Activated CD4-positive, alpha-beta T cell treated with anti-CD3 and anti-CD28 coated beads, Interleukin-2, amount 10 ng/mL, durations not matched to agents 7 days and 5 days (primary cell): ENCODE results near the gene CHAT. TPM values are rescaled to one million over a fixed set of nuclear protein-coding genes. Genes with fewer than 3 reads are reported as not detected.

ENCODE experiments used
- CTCF ChIA-PET: fragments of 350-600 bp; sonication (Branson Sonifier 250); formaldehyde crosslinking; loops from one replicate; lab custom pipeline; 2021; ENCODE audit warnings: antibody characterized with exemption; lab: Charles Lee
- POLR2A ChIA-PET: fragments of 350-600 bp; sonication (Branson Sonifier 250); formaldehyde crosslinking; loops from one replicate; lab custom pipeline; 2021; ENCODE audit warnings: antibody characterized with exemption; lab: Charles Lee
- DNase-seq: peaks from one replicate; pipeline ENCODE4 v3.0.0-alpha.2; 2020
- H3K27ac Mint-ChIP-seq: one replicate; pipeline ENCODE4 v1.8.0; 2021; ENCODE audit warnings: mild to moderate bottlenecking, moderate library complexity, mixed read lengths
- H3K27me3 Mint-ChIP-seq: one replicate; pipeline ENCODE4 v1.8.0; 2021; ENCODE audit warnings: mixed read lengths
- H3K36me3 Mint-ChIP-seq: one replicate; pipeline ENCODE4 v1.8.0; 2021; ENCODE audit warnings: low read depth, mixed read lengths
- H3K4me1 Mint-ChIP-seq: one replicate; pipeline ENCODE4 v1.8.0; 2021; ENCODE audit warnings: mixed read lengths
- H3K4me3 Mint-ChIP-seq: one replicate; pipeline ENCODE4 v1.8.0; 2021; ENCODE audit warnings: mild to moderate bottlenecking, moderate library complexity, mixed read lengths
- H3K9me3 Mint-ChIP-seq: one replicate; pipeline ENCODE4 v1.8.0; 2021; ENCODE audit warnings: mixed read lengths
- total RNA-seq, 2 experiments: library from RNA; stranded (reverse); gene quantifications; one replicate each; pipeline ENCODE4 v1.2.3, GENCODE V29; 2021

Gene CHAT
- total RNA-seq, 2 experiments from 2014 or later: not detected

DNA sequence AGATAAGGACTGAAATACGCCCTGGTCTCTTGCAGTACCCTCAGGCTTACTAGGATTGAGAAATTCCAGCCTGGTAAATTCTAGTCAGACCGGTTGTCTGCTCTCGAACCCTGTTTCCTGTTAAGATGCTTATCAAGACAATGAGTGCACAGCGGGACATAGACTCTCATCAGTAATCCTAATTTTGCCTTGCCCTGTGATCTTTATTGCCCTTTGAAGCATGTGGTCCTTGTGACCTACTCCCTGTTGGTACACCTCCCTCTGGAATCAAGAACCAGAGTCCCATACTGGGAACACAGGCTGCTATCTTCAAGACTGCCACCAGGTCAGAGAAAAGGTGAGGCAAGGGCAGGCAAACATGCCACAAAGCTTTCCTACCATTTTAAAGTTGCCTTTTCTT, 72.8 kb downstream of the CHAT start:
- no peaks in the 10 kb centered on the region for H3K9me3 Mint-ChIP-seq
- peaks cover 53% of the 10 kb centered on the region for H3K27me3 Mint-ChIP-seq
- no peak for DNase-seq
- H3K4me3 Mint-ChIP-seq: no peak overlapping the region
- no peak overlapping the region for H3K27ac Mint-ChIP-seq
- CTCF ChIA-PET: no interaction called here
- H3K4me1 Mint-ChIP-seq: no peaks in the 10 kb centered on the region
- POLR2A ChIA-PET: no interaction called here
- H3K36me3 Mint-ChIP-seq: no peaks in the 10 kb centered on the region

GRCh38 chr10:49688261-49688846, 74.5 kb downstream of the CHAT start:
- DNase-seq: no peak
- Mint-ChIP-seq H3K27me3 (peaks cover 63% of the 10 kb centered on the region), H3K9me3 (no peaks in the 10 kb centered on the region), H3K4me3 (no peak overlapping the region), H3K4me1 (no peaks in the 10 kb centered on the region), H3K27ac (no peak overlapping the region), H3K36me3 (no peaks in the 10 kb centered on the region)
- ChIA-PET POLR2A (no interaction called here), CTCF (interaction anchor here (0.8 kb wide), 1 partner anchor 9 kb away, joined by 3 read pairs; the partner anchor contains the start of gene C10orf53)

- DNase-seq: no peak
- no peaks in the 10 kb centered on the region for H3K9me3 Mint-ChIP-seq
- H3K27me3 Mint-ChIP-seq: peaks cover 68% of the 10 kb centered on the region
- H3K4me1 Mint-ChIP-seq: no peaks in the 10 kb centered on the region
- no peaks in the 10 kb centered on the region for H3K36me3 Mint-ChIP-seq
- ChIA-PET POLR2A (no interaction called here), CTCF (no interaction called here)
- H3K4me3 Mint-ChIP-seq: no peak overlapping the region
- H3K27ac Mint-ChIP-seq: no peak overlapping the region
These were observed 75.1 kb downstream of the CHAT start for GRCh38 chr10:49688920-49689319.

DNA sequence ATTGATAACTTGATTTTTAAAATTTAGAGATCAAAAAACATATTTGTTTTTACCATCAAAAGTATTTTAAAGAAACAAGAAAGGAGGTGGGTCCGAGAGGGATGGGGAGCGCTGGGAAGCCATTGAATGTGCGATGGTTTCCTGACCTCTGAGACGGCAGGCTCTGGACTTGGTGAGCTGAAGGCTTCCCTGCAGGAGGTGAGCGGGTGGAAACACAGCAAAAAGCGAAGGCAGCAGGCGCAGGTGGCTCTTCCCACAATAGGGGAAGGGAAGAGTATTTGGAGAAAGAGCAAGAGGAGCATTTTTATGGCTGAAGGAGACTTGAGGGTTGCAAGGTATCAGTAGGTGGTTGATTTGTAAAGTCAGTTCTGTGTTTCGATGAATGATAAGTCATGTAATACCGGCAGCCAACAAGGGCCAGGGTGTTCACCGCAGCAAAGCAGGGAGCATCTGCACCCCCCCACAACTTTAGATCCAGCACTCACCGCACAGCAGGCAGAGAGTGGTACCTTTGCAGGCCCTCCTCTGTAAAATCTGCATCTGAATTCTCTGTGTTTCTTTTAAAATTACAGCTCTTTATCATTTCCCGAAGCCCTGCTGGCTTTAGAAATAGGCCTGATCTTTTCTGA, 76.2 kb downstream of the CHAT start:
- no peak overlapping the region for H3K4me3 Mint-ChIP-seq
- H3K36me3 Mint-ChIP-seq: no peaks in the 10 kb centered on the region
- ChIA-PET POLR2A (no interaction called here), CTCF (no interaction called here)
- no peaks in the 10 kb centered on the region for H3K4me1 Mint-ChIP-seq
- no peaks in the 10 kb centered on the region for H3K9me3 Mint-ChIP-seq
- H3K27me3 Mint-ChIP-seq: peaks cover 64% of the 10 kb centered on the region
- DNase-seq: no peak
- no peak overlapping the region for H3K27ac Mint-ChIP-seq

GRCh38 chr10:49690698-49691356, 77.0 kb downstream of the CHAT start:
- no peak for DNase-seq
- H3K4me3 Mint-ChIP-seq: no peak overlapping the region
- H3K27ac Mint-ChIP-seq: no peak overlapping the region
- H3K4me1 Mint-ChIP-seq: no peaks in the 10 kb centered on the region
- CTCF ChIA-PET: no interaction called here
- H3K36me3 Mint-ChIP-seq: no peaks in the 10 kb centered on the region
- POLR2A ChIA-PET: no interaction called here
- peaks cover 61% of the 10 kb centered on the region for H3K27me3 Mint-ChIP-seq
- H3K9me3 Mint-ChIP-seq: no peaks in the 10 kb centered on the region

DNA sequence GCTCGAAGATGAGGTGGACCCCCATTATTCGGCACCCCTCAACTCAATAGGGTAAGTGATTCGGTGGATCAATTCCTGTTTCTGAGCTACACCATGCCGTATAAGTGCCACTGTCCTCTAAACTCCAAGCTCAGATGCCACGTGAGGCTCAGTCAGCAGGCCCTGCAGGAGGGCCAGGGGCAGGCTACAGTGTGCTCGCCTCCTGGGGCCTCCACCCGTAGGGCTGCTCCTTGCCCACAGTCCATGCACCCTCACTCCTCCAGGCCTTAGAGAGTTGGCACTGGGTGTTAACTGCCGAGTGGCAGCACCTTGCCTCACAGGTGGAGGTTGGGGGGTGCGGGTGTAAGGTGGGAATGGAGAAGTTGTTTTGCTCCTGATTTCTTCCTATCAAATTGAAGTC, 77.8 kb downstream of the CHAT start:
- H3K9me3 Mint-ChIP-seq: no peaks in the 10 kb centered on the region
- no peak overlapping the region for H3K4me3 Mint-ChIP-seq
- no peaks in the 10 kb centered on the region for H3K36me3 Mint-ChIP-seq
- ChIA-PET CTCF (no interaction called here), POLR2A (no interaction called here)
- no peak for DNase-seq
- no peak overlapping the region for H3K27ac Mint-ChIP-seq
- H3K4me1 Mint-ChIP-seq: no peaks in the 10 kb centered on the region
- peaks cover 63% of the 10 kb centered on the region for H3K27me3 Mint-ChIP-seq

- Mint-ChIP-seq H3K27me3 (peaks cover 41% of the 10 kb centered on the region), H3K27ac (no peak overlapping the region), H3K9me3 (no peaks in the 10 kb centered on the region), H3K36me3 (no peaks in the 10 kb centered on the region), H3K4me1 (no peaks in the 10 kb centered on the region), H3K4me3 (no peak overlapping the region)
- ChIA-PET CTCF (no interaction called here), POLR2A (no interaction called here)
- no peak for DNase-seq
These were observed 80.6 kb downstream of the CHAT start for GRCh38 chr10:49694466-49694865.

- no peak for DNase-seq
- H3K4me3 Mint-ChIP-seq: no peak overlapping the region
- H3K9me3 Mint-ChIP-seq: no peaks in the 10 kb centered on the region
- H3K27ac Mint-ChIP-seq: no peak overlapping the region
- H3K36me3 Mint-ChIP-seq: no peaks in the 10 kb centered on the region
- peaks cover 24% of the 10 kb centered on the region for H3K27me3 Mint-ChIP-seq
- POLR2A ChIA-PET: no interaction called here
- CTCF ChIA-PET: no interaction called here
- H3K4me1 Mint-ChIP-seq: no peaks in the 10 kb centered on the region
These were observed 82.5 kb downstream of the CHAT start for GRCh38 chr10:49696311-49696710.

- Mint-ChIP-seq H3K9me3 (no peaks in the 10 kb centered on the region), H3K36me3 (no peaks in the 10 kb centered on the region), H3K4me3 (no peak overlapping the region), H3K27ac (no peak overlapping the region), H3K27me3 (peaks cover 6% of the 10 kb centered on the region), H3K4me1 (no peaks in the 10 kb centered on the region)
- POLR2A ChIA-PET: no interaction called here
- CTCF ChIA-PET: interaction anchor here (1.7 kb wide), 1 partner anchor 49 kb away, joined by 3 read pairs; no protein-coding TSS in a partner anchor
- no peak for DNase-seq
These were observed 84.8 kb downstream of the CHAT start for GRCh38 chr10:49698679-49699078.

GRCh38 chr10:49700211-49700610, 86.4 kb downstream of the CHAT start:
- CTCF ChIA-PET: interaction anchor here (1.7 kb wide), 1 partner anchor 51 kb away, joined by 3 read pairs; no protein-coding TSS in a partner anchor
- no peak for DNase-seq
- no peak overlapping the region for H3K4me3 Mint-ChIP-seq
- peaks cover 5% of the 10 kb centered on the region for H3K27me3 Mint-ChIP-seq
- POLR2A ChIA-PET: no interaction called here
- H3K4me1 Mint-ChIP-seq: no peaks in the 10 kb centered on the region
- H3K9me3 Mint-ChIP-seq: no peaks in the 10 kb centered on the region
- H3K36me3 Mint-ChIP-seq: no peaks in the 10 kb centered on the region
- H3K27ac Mint-ChIP-seq: no peak overlapping the region

DNA sequence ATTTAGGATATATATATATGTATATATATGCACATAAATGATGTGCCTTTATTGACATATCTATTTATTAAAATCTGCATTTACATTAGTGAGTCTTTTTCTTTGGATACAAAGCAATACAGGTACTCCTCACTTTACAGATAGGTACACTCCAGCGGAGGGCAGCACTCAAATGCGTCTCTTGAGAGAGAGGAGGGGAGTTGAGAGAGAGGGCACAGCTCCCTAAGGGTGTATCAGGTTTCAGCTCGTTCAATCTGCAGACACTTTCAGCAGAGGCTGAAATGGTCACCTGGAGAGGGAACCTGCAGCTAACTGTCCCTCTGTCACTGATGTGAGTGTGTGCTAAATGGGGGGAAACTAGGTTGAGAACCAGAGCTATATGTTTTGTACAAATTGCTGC, 87.2 kb downstream of the CHAT start:
- DNase-seq: no peak
- no peak overlapping the region for H3K4me3 Mint-ChIP-seq
- no peaks in the 10 kb centered on the region for H3K9me3 Mint-ChIP-seq
- no peaks in the 10 kb centered on the region for H3K36me3 Mint-ChIP-seq
- CTCF ChIA-PET: no interaction called here
- no peak overlapping the region for H3K27ac Mint-ChIP-seq
- peaks cover 7% of the 10 kb centered on the region for H3K27me3 Mint-ChIP-seq
- POLR2A ChIA-PET: no interaction called here
- no peaks in the 10 kb centered on the region for H3K4me1 Mint-ChIP-seq

DNA sequence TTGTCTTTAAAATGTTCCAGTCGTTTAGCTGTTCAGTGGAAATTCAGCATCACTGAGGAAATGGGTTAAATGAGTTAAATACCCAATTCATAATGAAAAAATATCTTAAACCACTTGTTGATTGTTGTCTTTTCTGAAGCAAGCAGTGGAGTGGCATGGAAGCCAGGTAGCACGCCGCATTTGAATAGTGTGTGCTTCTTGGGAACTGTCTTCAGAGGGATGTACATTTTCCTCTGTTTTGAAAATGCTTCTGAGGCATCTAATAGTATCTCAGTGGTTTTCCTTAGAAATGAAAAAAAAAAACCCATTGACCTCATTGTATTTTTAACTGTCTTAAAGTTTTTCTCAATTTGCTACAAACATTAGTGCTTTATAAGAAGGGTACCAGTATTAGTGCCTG, 93.7 kb downstream of the CHAT start:
- no peaks in the 10 kb centered on the region for H3K4me1 Mint-ChIP-seq
- peaks cover 4% of the 10 kb centered on the region for H3K27me3 Mint-ChIP-seq
- CTCF ChIA-PET: no interaction called here
- POLR2A ChIA-PET: no interaction called here
- DNase-seq: no peak
- no peaks in the 10 kb centered on the region for H3K36me3 Mint-ChIP-seq
- H3K27ac Mint-ChIP-seq: no peak overlapping the region
- no peaks in the 10 kb centered on the region for H3K9me3 Mint-ChIP-seq
- H3K4me3 Mint-ChIP-seq: no peak overlapping the region

- ChIA-PET CTCF (no interaction called here), POLR2A (no interaction called here)
- H3K27ac Mint-ChIP-seq: no peak overlapping the region
- H3K4me3 Mint-ChIP-seq: no peak overlapping the region
- no peaks in the 10 kb centered on the region for H3K9me3 Mint-ChIP-seq
- no peaks in the 10 kb centered on the region for H3K36me3 Mint-ChIP-seq
- H3K4me1 Mint-ChIP-seq: no peaks in the 10 kb centered on the region
- H3K27me3 Mint-ChIP-seq: peaks cover 3% of the 10 kb centered on the region
- no peak for DNase-seq
These were observed 96.1 kb downstream of the CHAT start for GRCh38 chr10:49709934-49710333.
